H1 (cell line): Measurements from ENCODE around the gene FAN1. TPM values are rescaled to one million over a fixed set of nuclear protein-coding genes. Genes with fewer than 3 reads are reported as not detected.

Experiments used
- CTCF ChIA-PET: fragments of 300-600 bp; sonication (Branson Sonifier 250); formaldehyde crosslinking; loops from one replicate; lab custom pipeline; 2021; ENCODE audit not compliant: partially characterized antibody; lab: Charles Lee
- POLR2A ChIA-PET: fragments of 300-600 bp; sonication (Branson Sonifier 250); formaldehyde crosslinking; loops from one replicate; lab custom pipeline; 2021; ENCODE audit warnings: inconsistent platforms; ENCODE audit not compliant: partially characterized antibody; lab: Charles Lee
- DNase-seq, 2 experiments: peaks; one replicate each; pipeline versions ENCODE4 v3.0.0 to v3.0.0-alpha.2; 2010 to 2022; ENCODE audit warnings: low spot score in 2 of 2, low read depth in 1 of 2, mixed read lengths in 1 of 2
- FAIRE-seq: peaks from 2 replicates; lab custom pipeline; 2011; peaks lifted over from hg19 to GRCh38; lab: Jason Lieb, UNC
- H2AFZ ChIP-seq: 2 replicates; pipeline ENCODE4 v1.8.1; 2012; ENCODE audit warnings: low read length, inconsistent platforms
- H2AK5ac ChIP-seq: 2 replicates; pipeline ENCODE4 v1.6.1; 2013; ENCODE audit warnings: low read depth, low read length
- H2BK120ac ChIP-seq: replicated peaks from 2 replicates; pipeline ENCODE3; 2013; ENCODE audit warnings: low read depth, low read length, inconsistent platforms
- H2BK12ac ChIP-seq: 2 replicates; pipeline ENCODE4 v1.6.1; 2013; ENCODE audit warnings: low read depth, low read length
- H2BK15ac ChIP-seq: 2 replicates; pipeline ENCODE4 v1.6.1; 2013; ENCODE audit warnings: low read length
- H2BK20ac ChIP-seq: 2 replicates; pipeline ENCODE4 v1.6.1; 2013; ENCODE audit warnings: low read length
- H2BK5ac ChIP-seq: 2 replicates; pipeline ENCODE4 v1.6.1; 2013; ENCODE audit warnings: low read depth, low read length
- H3K14ac ChIP-seq: 2 replicates; pipeline ENCODE4 v1.6.1; 2013; ENCODE audit warnings: inconsistent platforms; ENCODE audit not compliant: insufficient read length
- H3K18ac ChIP-seq: 2 replicates; pipeline ENCODE4 v1.6.1; 2013; ENCODE audit warnings: low read length; ENCODE audit errors: extremely low read depth
- H3K23ac ChIP-seq: 2 replicates; pipeline ENCODE4 v1.6.1; 2013; ENCODE audit warnings: inconsistent platforms; ENCODE audit not compliant: insufficient read length
- H3K23me2 ChIP-seq: 2 replicates; pipeline ENCODE4 v1.6.1; 2013; ENCODE audit warnings: low read depth, low read length
- H3K27ac ChIP-seq: 2 replicates; pipeline ENCODE4 v1.6.1; 2011; ENCODE audit warnings: low read depth, low read length, inconsistent platforms
- H3K27me3 ChIP-seq, 4 experiments: replicated peaks in 1 of 4; 1 replicate in 1 of 4; 2 replicates in 3 of 4; pipeline versions ENCODE4 v1.6.1 to v1.8.1; 2011 to 2013; ENCODE audit warnings: low read length in 3 of 4, mild to moderate bottlenecking in 3 of 4, inconsistent platforms in 2 of 4, mixed read lengths in 2 of 4, moderate library complexity in 1 of 4; ENCODE audit not compliant: control insufficient read depth in 3 of 4, insufficient read depth in 3 of 4; ENCODE audit errors: extremely low read depth in 1 of 4
- H3K36me3 ChIP-seq, 4 experiments: 2 replicates each; pipeline versions ENCODE4 v1.6.1 to v1.8.1; 2011 to 2013; ENCODE audit warnings: mild to moderate bottlenecking in 4 of 4, low read length in 3 of 4, moderate library complexity in 2 of 4, control low read depth in 1 of 4, inconsistent platforms in 1 of 4; ENCODE audit not compliant: insufficient read depth in 4 of 4, control insufficient read depth in 2 of 4
- H3K4ac ChIP-seq: replicated peaks from 2 replicates; pipeline ENCODE3; 2013; ENCODE audit warnings: low read length, low read depth, mixed read lengths, inconsistent platforms; ENCODE audit not compliant: insufficient read length
- H3K4me1 ChIP-seq, 4 experiments: replicated peaks in 1 of 4; 1 replicate in 1 of 4; 2 replicates in 3 of 4; pipeline versions ENCODE4 v1.6.1 to v1.8.1; 2011 to 2013; ENCODE audit warnings: low read length in 3 of 4, inconsistent platforms in 2 of 4, mixed read lengths in 1 of 4; ENCODE audit not compliant: insufficient read depth in 4 of 4, control insufficient read depth in 3 of 4
- H3K4me2 ChIP-seq, 2 experiments: 2 replicates each; pipeline versions ENCODE4 v1.6.1 to v1.8.1; 2011 to 2013; ENCODE audit warnings: low read depth in 2 of 2, low read length in 2 of 2, control low read depth in 1 of 2, inconsistent platforms in 1 of 2, mild to moderate bottlenecking in 1 of 2; ENCODE audit not compliant: insufficient read depth in 1 of 2
- H3K4me3 ChIP-seq, 4 experiments: fragments of 200-600, 300-600 bp in 1 of 4; sonication (generic), shearing (Covaris generic), sonication (Bioruptor Twin) in 1 of 4; 2 replicates each; pipeline versions ENCODE4 v1.5.1 to v1.8.1; 2011 to 2016; ENCODE audit warnings: low read length in 4 of 4, low read depth in 3 of 4, control low read depth in 2 of 4, inconsistent platforms in 2 of 4, mild to moderate bottlenecking in 2 of 4, mixed read lengths in 1 of 4, moderate library complexity in 1 of 4; ENCODE audit not compliant: insufficient read depth in 2 of 4; ENCODE audit errors: extremely low read depth in 1 of 4
- H3K56ac ChIP-seq: replicated peaks from 2 replicates; pipeline ENCODE3; 2013; ENCODE audit warnings: low read depth, mild to moderate bottlenecking, mixed read lengths, low read length, inconsistent platforms; ENCODE audit not compliant: insufficient read length
- H3K79me1 ChIP-seq: 2 replicates; pipeline ENCODE4 v1.6.1; 2013; ENCODE audit warnings: low read depth, low read length, control low read depth
- H3K79me2 ChIP-seq, 2 experiments: 2 replicates each; pipeline versions ENCODE4 v1.6.1 to v1.8.1; 2012 to 2013; ENCODE audit warnings: low read length in 2 of 2, mild to moderate bottlenecking in 2 of 2, inconsistent platforms in 1 of 2; ENCODE audit not compliant: insufficient read depth in 2 of 2, control insufficient read depth in 1 of 2
- H3K9ac ChIP-seq, 4 experiments: replicated peaks in 1 of 4; 1 replicate in 1 of 4; 2 replicates in 3 of 4; pipeline versions ENCODE4 v1.6.1 to v1.8.1; 2011 to 2013; ENCODE audit warnings: low read depth in 3 of 4, low read length in 3 of 4, control low read depth in 2 of 4, mild to moderate bottlenecking in 2 of 4, moderate library complexity in 2 of 4, inconsistent platforms in 1 of 4; ENCODE audit errors: extremely low read depth in 1 of 4
- H3K9me3 ChIP-seq, 2 experiments: 2 replicates each; pipeline versions ENCODE4 v1.6.1 to v1.8.1; 2012 to 2013; ENCODE audit warnings: mild to moderate bottlenecking in 2 of 2, moderate library complexity in 2 of 2, control low read depth in 1 of 2, inconsistent platforms in 1 of 2, low read depth in 1 of 2, low read length in 1 of 2, mixed read lengths in 1 of 2; ENCODE audit not compliant: insufficient read depth in 2 of 2
- H4K20me1 ChIP-seq, 2 experiments: replicated peaks in 1 of 2; 2 replicates each; pipeline versions ENCODE3 to v1.8.1; 2011 to 2013; ENCODE audit warnings: inconsistent platforms in 2 of 2, low read length in 2 of 2, mild to moderate bottlenecking in 1 of 2; ENCODE audit not compliant: insufficient read depth in 2 of 2, control insufficient read depth in 1 of 2
- H4K5ac ChIP-seq: 2 replicates; pipeline ENCODE4 v1.6.1; 2013; ENCODE audit warnings: low read length, low read depth, mixed read lengths, inconsistent platforms; ENCODE audit not compliant: insufficient read length
- H4K8ac ChIP-seq: 2 replicates; pipeline ENCODE4 v1.8.0; 2013; ENCODE audit warnings: mild to moderate bottlenecking, moderate library complexity, low read length, inconsistent platforms; ENCODE audit not compliant: insufficient read depth; ENCODE audit errors: extremely low read depth
- H4K91ac ChIP-seq: replicated peaks from 2 replicates; pipeline ENCODE3; 2013; ENCODE audit warnings: low read length, mixed read lengths, inconsistent platforms; ENCODE audit not compliant: insufficient read length
- CBX5 ChIP-seq: fragments of 300-800, 300-1000 bp; sonication (generic); IDR thresholded peaks from 2 replicates; pipeline ENCODE4 v1.7.1; 2016; ENCODE audit warnings: antibody characterized with exemption, low read length, low read depth
- CEBPB ChIP-seq: IDR thresholded peaks from 2 replicates; pipeline ENCODE4 v1.6.1; 2012; ENCODE audit warnings: low read depth, low read length
- EGR1 ChIP-seq: IDR thresholded peaks from 2 replicates; pipeline ENCODE4 v1.6.1; 2011; ENCODE audit warnings: low read depth, low read length, borderline replicate concordance
- HDAC2 ChIP-seq, 2 experiments: fragments of 300-600 bp in 1 of 2; sonication (generic) in 1 of 2; IDR thresholded peaks; 2 replicates each; pipeline ENCODE4 v1.6.1; 2011 to 2012; ENCODE audit warnings: low read depth in 2 of 2, low read length in 2 of 2, mild to moderate bottlenecking in 2 of 2, moderate library complexity in 2 of 2, borderline replicate concordance in 1 of 2, inconsistent platforms in 1 of 2
- POLR2A ChIP-seq, 2 experiments: IDR thresholded peaks; 1 replicate in 1 of 2; 2 replicates in 1 of 2; pipeline ENCODE4 v1.6.1; 2011; ENCODE audit warnings: low read depth in 2 of 2, low read length in 2 of 2, mild to moderate bottlenecking in 2 of 2; ENCODE audit errors: control extremely low read depth in 1 of 2
- RFX5 ChIP-seq: IDR thresholded peaks from 2 replicates; pipeline ENCODE4 v1.6.1; 2011; ENCODE audit warnings: low read depth, low read length, improper control_type of control experiment, borderline replicate concordance
- TEAD4 ChIP-seq: IDR thresholded peaks from 2 replicates; pipeline ENCODE4 v1.6.1; 2012; ENCODE audit warnings: low read depth, low read length, inconsistent platforms, mixed read lengths
- ZNF274 ChIP-seq: IDR thresholded peaks from 2 replicates; pipeline ENCODE4 v1.7.0; 2012; ENCODE audit warnings: low read length, borderline replicate concordance; ENCODE audit errors: extremely low read depth
- WGBS, 2 experiments: shearing (Covaris generic) in 1 of 2; methylation state at CpG; one replicate each; pipeline versions ENCODE4 v1.1.6 to v1.1.7; 2013 to 2015; ENCODE audit warnings: low lambda C conversion rate in 2 of 2, mixed read lengths in 2 of 2, inconsistent platforms in 1 of 2, low coverage in 1 of 2, missing lambda C conversion rate in 1 of 2; ENCODE audit not compliant: insufficient replicate concordance in 2 of 2, insufficient coverage in 1 of 2, insufficient read length in 1 of 2; ENCODE audit errors: extremely low coverage in 1 of 2, missing lambda C conversion rate in 1 of 2; 5-methylcytosine and 5-hydroxymethylcytosine counted together
- polyA plus RNA-seq, 7 experiments: library from polyadenylated mRNA; depleted of rRNA in 3 of 7; stranded (reverse) in 5 of 7; unstranded in 2 of 7; fragments of >200 nt in 5 of 7; fragments of 200-250 nt in 2 of 7; gene quantifications; 1 replicate in 5 of 7; 2 replicates in 1 of 7; 4 replicates in 1 of 7; pipeline versions ENCODE4 v1.2.1 to v1.2.3, GENCODE V29; 2011 to 2013; ENCODE audit warnings: missing spikeins in 2 of 7, mixed read lengths in 2 of 7
- total RNA-seq: library from RNA; stranded (reverse); fragmentation: NEBNext Ultra II Directional; extraction: Animal tissue kit (Norgen Biotek cat#: 25700); gene quantifications from 2 replicates; pipeline ENCODE4 v1.2.1, GENCODE V29; 2021
- TF ChIP-seq, protein P1 (sequence below): IDR thresholded peaks from 2 replicates; pipeline ENCODE4 v1.6.1; 2012; ENCODE audit warnings: inconsistent platforms
- TF ChIP-seq, protein P2 (sequence below): IDR thresholded peaks from 2 replicates; pipeline ENCODE4 v1.6.1; 2011; ENCODE audit warnings: low read depth, mild to moderate bottlenecking, low read length; ENCODE audit not compliant: insufficient read depth

FAN1 gene
- total and polyA plus RNA-seq, 2 of the 8 experiments (the other 6 are each of a cell fraction or from before 2014, with no cell fraction given) = 8.6 to 24.9 TPM

DNA sequence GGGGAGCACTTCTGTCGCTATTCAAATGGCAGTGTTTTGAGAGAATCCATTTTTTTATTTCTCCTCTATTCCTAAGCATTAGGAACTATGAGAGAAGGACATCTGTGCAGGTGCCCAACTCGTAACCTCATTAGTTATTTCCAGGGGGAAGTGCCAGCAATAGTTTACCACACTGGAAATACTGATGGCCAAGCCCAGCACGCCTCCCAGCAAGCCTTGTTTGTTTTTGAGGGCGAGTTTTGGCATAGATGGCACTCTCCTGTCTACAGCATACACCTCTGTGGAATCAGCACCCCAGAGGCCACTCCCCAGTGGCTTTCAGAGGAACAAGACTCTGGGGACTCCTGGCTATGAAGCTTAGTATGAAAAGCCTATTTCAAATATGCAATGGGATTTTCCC is 36.6 kb downstream of the FAN1 start:
- H2AK5ac ChIP-seq = no peak overlapping the region
- no peak overlapping the region for H2BK15ac ChIP-seq
- H3K79me2 ChIP-seq = no peaks in the 10 kb centered on the region
- peaks cover 16 to 61% (median 41%) of the 10 kb centered on the region in 4 experiments for H3K36me3 ChIP-seq
- POLR2A ChIA-PET = interaction anchor here (1.3 kb wide), 1 partner anchor 11 kb away, joined by 4 read pairs; no protein-coding TSS in a partner anchor
- no peak overlapping the region for H3K14ac ChIP-seq
- no peak overlapping the region for H3K4me3 ChIP-seq
- CTCF ChIA-PET = interaction anchor here (0.9 to 7.1 kb wide), 2 partner anchors 81 to 189 kb away, joined by 3 to 40 read pairs; no protein-coding TSS in a partner anchor
- no peak overlapping the region for H2AFZ ChIP-seq
- no peak overlapping the region for H4K91ac ChIP-seq
- no peak overlapping the region for H3K4ac ChIP-seq
- no peaks in the 10 kb centered on the region for H3K23me2 ChIP-seq
- no peak overlapping the region for H2BK120ac ChIP-seq
- DNase-seq (no peak), FAIRE-seq (no peak)
- no peaks in the 10 kb centered on the region for H3K4me1 ChIP-seq
- peaks cover 1 to 2% of the 10 kb centered on the region in 2 experiments for H4K20me1 ChIP-seq
- no peak overlapping the region for H2BK20ac ChIP-seq
- no peak overlapping the region for H2BK5ac ChIP-seq
- no peak overlapping the region for H3K18ac ChIP-seq
- 91% methylated on average over 4 of the region's 4 CpGs; no CpG with 5 or more reads in 1 of the 2 experiments for WGBS, 2 experiments
- H3K27me3 ChIP-seq = no peaks in the 10 kb centered on the region
- H4K5ac ChIP-seq = no peak overlapping the region
- no peak overlapping the region for H3K9ac ChIP-seq
- no peak overlapping the region for H2BK12ac ChIP-seq
- H3K9me3 ChIP-seq = no peaks in the 10 kb centered on the region; a peak in 1 of 4 replicates
- H3K79me1 ChIP-seq = no peaks in the 10 kb centered on the region
- H4K8ac ChIP-seq = no peak overlapping the region
- no peak overlapping the region for H3K23ac ChIP-seq
- H3K4me2 ChIP-seq = no peak overlapping the region
- TF ChIP-seq ZNF274 (no peak), TEAD4 (no peak), EGR1 (no peak), CEBPB (no peak), CBX5 (no peak), POLR2A (IDR thresholded peaks at IDR 0.05; ENCODE audit: control extremely low read depth in 1 of 2, low read depth in 2 of 2, low read length in 2 of 2) (no peak), HDAC2 (IDR thresholded peaks at IDR 0.05; ENCODE audit: borderline replicate concordance in 1 of 2, low read depth in 2 of 2, low read length in 2 of 2) (no peak), RFX5 (no peak)
- TF ChIP-seq, protein P1, sequence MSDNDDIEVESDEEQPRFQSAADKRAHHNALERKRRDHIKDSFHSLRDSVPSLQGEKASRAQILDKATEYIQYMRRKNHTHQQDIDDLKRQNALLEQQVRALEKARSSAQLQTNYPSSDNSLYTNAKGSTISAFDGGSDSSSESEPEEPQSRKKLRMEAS = no peak
- TF ChIP-seq, protein P2, sequence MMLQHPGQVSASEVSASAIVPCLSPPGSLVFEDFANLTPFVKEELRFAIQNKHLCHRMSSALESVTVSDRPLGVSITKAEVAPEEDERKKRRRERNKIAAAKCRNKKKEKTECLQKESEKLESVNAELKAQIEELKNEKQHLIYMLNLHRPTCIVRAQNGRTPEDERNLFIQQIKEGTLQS = no peak
- H3K56ac ChIP-seq = no peak overlapping the region
- no peak overlapping the region for H3K27ac ChIP-seq
